GM23248 (cell line): ENCODE data around the gene DYNAP.

ENCODE experiments used
- EZH2 ChIP-seq: fragments of 200-600 bp; sonication (generic); IDR thresholded peaks from 2 replicates; pipeline ENCODE4 v1.6.1; 2018; ENCODE audit warnings: antibody characterized with exemption, mild to moderate bottlenecking; ENCODE audit not compliant: insufficient read depth, poor library complexity, severe bottlenecking
- EZH2phosphoT487 ChIP-seq: fragments of 200-600 bp; sonication (generic); IDR thresholded peaks from 2 replicates; pipeline ENCODE4 v1.6.1; 2018; ENCODE audit warnings: antibody characterized with exemption, moderate library complexity, mild to moderate bottlenecking, low read depth; ENCODE audit not compliant: insufficient read depth

- TF ChIP-seq EZH2 (no peak), EZH2phosphoT487 (no peak)
Measured at GRCh38 chr18:54606835-54607212, 15.8 kb downstream of the DYNAP start.
